Mucosa of stomach (tissue), 1 donor: ENCODE data around the gene ETV6.
"Not testable (repeated sequence)": the region's sequence is repeated elsewhere in the genome, so short reads cannot be mapped to it uniquely, and the experiment has no call there.

Experiments used
- H3K27me3 ChIP-seq: one replicate; pipeline ENCODE4 v1.7.0; 2013; ENCODE audit warnings: mild to moderate bottlenecking, low read length; ENCODE audit not compliant: control insufficient read depth, insufficient read depth
- H3K36me3 ChIP-seq: one replicate; pipeline ENCODE4 v1.7.0; 2013; ENCODE audit warnings: low read length; ENCODE audit not compliant: control insufficient read depth, insufficient read depth
- H3K4me1 ChIP-seq: one replicate; pipeline ENCODE4 v1.7.0; 2013; ENCODE audit warnings: mild to moderate bottlenecking, low read length; ENCODE audit not compliant: control insufficient read depth, insufficient read depth
- H3K4me3 ChIP-seq: one replicate; pipeline ENCODE4 v1.7.0; 2013; ENCODE audit warnings: low read length
- H3K9ac ChIP-seq: one replicate; pipeline ENCODE4 v1.7.0; 2013; ENCODE audit warnings: mild to moderate bottlenecking, low read length, moderate library complexity
- H3K9me3 ChIP-seq: one replicate; pipeline ENCODE4 v1.7.0; 2013; ENCODE audit warnings: mild to moderate bottlenecking, low read length, moderate library complexity; ENCODE audit not compliant: control insufficient read depth
- donor health status: Pancreatic carcinoma.

ETV6 gene

DNA sequence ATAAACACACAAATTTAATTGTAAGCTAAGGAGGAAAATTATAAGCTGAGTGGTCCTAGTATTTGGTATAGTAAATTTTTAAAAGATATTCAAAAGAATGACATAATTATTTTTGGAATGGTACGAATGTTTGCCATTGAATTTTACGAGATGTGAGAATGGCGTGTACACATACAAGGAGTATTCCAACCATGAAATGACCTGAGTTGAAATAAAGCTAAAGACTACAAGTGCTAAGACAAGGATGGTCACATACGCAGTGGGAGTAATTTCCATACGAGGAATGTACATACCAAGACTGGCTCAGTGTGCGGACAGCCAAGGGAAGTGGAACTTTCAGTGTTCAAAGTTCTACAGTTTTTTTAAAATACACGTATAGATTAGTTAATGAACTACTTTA is 21.1 kb upstream of the ETV6 start:
- Histone ChIP-seq H3K9me3 (no peaks in the 10 kb centered on the region), H3K27me3 (no peaks in the 10 kb centered on the region), H3K4me1 (no peaks in the 10 kb centered on the region), H3K9ac (no peak overlapping the region), H3K36me3 (no peaks in the 10 kb centered on the region), H3K4me3 (no peak overlapping the region)

DNA sequence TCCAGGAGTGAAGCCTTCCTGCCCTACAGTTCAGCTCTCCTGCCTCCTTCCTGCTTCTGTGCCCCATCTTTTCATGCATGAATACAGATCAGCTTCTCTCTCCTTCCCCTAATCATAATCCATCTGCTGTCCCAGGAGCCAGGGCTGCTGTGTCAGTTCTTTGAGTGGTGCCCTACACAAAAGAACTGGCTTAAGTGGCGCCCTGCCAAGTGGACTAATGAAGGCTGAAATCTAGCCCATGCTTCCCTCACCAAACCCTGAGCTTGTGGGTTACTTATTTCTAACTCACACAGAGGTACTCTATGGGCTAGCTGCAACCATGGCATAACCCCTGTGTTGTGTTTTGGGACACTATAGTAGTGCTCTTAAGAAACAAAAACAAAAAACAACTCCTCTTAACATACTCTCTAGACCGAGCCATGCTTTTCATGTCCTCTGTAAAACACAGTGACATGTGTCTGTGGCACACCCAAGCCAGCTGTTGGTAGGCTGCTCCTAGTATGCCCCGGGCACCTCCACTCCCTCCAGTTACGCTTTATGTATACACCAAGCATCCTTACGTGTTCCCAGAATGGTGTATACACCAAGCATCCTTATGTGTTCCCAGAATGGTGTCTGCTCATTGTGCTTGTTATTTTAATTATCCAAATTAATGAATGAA is 19.3 kb upstream of the ETV6 start:
- H3K9ac ChIP-seq, result no peak overlapping the region
- no peaks in the 10 kb centered on the region for H3K36me3 ChIP-seq
- no peak overlapping the region for H3K4me3 ChIP-seq
- H3K4me1 ChIP-seq, result no peaks in the 10 kb centered on the region
- no peaks in the 10 kb centered on the region for H3K9me3 ChIP-seq
- no peaks in the 10 kb centered on the region for H3K27me3 ChIP-seq

DNA sequence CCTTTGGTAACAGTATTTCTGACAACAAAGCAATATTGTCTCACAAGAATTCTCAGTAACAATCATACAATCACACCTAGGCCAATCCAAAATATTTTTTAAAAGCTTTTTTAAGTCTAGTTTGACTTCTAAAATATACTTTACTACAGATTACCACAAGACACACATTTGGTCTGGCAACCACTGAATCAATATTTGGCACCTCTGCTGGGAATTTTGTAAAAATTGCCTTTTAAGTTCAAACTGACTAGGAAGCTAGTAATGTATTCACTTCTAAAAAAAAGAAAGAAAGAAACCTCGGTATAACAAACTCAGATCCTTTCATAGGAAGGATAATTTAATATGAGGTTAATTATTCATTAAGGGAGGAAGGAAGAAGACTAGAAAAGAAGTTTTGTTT is 18.2 kb upstream of the ETV6 start:
- Histone ChIP-seq H3K4me1 (no peaks in the 10 kb centered on the region), H3K4me3 (no peak overlapping the region), H3K36me3 (no peaks in the 10 kb centered on the region), H3K27me3 (no peaks in the 10 kb centered on the region), H3K9ac (no peak overlapping the region), H3K9me3 (no peaks in the 10 kb centered on the region)

DNA sequence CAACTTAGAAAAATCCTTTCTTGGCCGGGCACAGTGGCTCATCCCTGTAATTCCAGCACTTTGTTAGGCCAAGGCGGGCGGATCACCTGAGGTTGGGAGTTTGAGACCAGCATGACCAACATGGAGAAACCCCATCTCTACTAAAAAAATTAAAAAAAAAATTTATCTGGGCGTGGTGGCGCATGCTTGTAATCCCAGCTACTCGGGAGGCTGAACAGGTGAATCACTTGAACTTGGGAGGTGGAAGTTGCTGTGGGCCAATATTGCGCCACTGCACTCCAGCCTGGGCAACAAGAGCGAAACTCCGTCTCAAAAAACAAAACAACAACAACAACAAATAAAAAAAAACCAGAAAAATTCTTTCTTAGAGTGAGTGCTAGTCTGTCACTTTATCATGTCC is 17.6 kb upstream of the ETV6 start:
- H3K4me1 ChIP-seq, H3K4me3 ChIP-seq, H3K27me3 ChIP-seq, H3K9me3 ChIP-seq, H3K9ac ChIP-seq, H3K36me3 ChIP-seq: not testable (repeated sequence)

DNA sequence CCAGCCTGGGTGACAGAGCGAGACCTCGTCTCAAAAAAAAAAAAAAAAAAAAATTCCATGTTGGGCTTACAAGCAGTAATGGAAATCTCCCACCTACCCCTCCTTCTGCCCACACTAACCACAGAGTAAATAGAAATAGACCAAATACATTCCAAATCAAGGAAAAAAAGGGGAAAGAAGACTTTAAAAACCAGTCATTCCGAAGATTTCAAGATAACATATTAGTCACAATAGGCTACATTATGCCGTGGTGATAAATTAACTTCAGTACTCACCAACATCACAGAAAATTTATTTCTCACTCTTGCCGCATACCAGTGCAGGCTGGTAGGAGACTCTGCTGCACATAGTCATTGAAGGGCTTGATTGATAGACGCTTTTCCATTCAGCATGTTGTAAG is 15.5 kb upstream of the ETV6 start:
- H3K9me3 ChIP-seq, result no peaks in the 10 kb centered on the region
- no peaks in the 10 kb centered on the region for H3K27me3 ChIP-seq
- H3K9ac ChIP-seq, result no peak overlapping the region
- H3K36me3 ChIP-seq, result no peaks in the 10 kb centered on the region
- H3K4me1 ChIP-seq, result no peaks in the 10 kb centered on the region
- H3K4me3 ChIP-seq, result no peak overlapping the region

DNA sequence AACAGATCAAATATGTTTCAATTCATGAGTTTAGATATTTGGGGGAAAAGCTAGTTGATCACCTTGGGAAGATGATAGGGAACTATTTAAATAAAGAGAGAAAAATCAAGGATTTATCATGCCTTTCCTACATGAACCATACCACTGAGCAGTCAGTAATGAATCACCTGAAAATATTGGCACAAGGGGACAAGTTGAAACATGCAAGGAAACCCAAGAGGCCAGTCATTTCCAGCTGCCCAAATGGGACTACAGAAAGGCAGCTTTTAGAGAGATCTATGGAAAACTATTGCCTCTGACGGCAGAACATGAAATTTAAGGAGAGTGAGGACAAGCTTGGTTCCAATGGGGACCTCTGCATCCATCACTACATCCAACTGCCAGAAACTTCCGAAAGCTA is 14.1 kb upstream of the ETV6 start:
- Histone ChIP-seq H3K9ac (no peak overlapping the region), H3K4me3 (no peak overlapping the region), H3K27me3 (no peaks in the 10 kb centered on the region), H3K36me3 (no peaks in the 10 kb centered on the region), H3K4me1 (no peaks in the 10 kb centered on the region), H3K9me3 (no peaks in the 10 kb centered on the region)

DNA sequence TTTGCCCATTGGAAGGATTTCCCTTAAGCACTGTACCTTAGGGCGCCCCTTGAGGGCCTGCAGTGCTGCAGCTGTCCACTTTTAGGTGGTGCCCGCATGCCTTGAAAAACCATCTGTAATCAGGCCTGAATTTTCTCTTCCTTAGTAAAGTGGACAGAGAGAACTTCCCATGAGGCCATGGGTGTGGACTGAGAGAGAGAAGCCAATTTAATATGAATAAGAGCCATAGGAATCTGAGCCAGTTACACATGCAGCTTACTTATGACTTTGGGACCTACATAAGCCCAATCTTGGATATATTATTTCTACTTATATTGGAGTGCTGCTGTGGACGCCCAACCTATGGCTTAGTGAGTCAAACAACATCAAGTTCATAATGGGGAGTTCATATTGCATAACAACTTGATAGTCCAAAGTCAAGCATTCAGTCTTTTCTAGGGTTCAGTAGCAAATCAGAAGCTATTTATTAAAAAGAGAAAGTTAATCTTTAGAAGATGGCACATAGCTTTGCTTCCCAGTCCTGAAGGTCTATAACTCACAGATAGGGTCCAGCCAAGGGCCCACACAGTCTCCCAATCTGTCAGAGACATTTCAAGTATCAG is 11.1 kb upstream of the ETV6 start:
- H3K4me3 ChIP-seq, result no peak overlapping the region
- no peaks in the 10 kb centered on the region for H3K36me3 ChIP-seq
- no peaks in the 10 kb centered on the region for H3K4me1 ChIP-seq
- H3K9ac ChIP-seq, result no peak overlapping the region
- no peaks in the 10 kb centered on the region for H3K27me3 ChIP-seq
- H3K9me3 ChIP-seq, result no peaks in the 10 kb centered on the region

DNA sequence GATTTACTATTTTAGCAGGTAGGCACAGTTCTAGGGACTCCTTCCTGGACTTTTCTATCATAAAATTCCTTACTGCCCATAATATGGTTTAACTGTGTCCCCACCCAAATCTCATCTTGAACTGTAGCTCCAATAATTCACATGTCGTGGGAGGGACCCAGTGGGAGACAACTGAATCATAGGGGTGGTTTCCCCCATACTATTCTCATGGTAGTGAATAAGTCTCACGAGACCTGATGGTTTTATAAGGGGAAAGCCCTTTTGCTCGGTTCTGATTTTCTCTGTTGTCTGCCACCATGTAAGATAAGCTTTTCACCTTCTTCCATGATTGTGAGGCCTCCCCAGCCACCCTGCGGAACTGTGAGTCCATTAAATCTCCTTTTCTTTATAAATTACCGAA is 10.0 kb upstream of the ETV6 start:
- Histone ChIP-seq H3K9me3 (no peaks in the 10 kb centered on the region), H3K4me3 (no peak overlapping the region), H3K4me1 (no peaks in the 10 kb centered on the region), H3K9ac (no peak overlapping the region), H3K36me3 (no peaks in the 10 kb centered on the region), H3K27me3 (no peaks in the 10 kb centered on the region)

DNA sequence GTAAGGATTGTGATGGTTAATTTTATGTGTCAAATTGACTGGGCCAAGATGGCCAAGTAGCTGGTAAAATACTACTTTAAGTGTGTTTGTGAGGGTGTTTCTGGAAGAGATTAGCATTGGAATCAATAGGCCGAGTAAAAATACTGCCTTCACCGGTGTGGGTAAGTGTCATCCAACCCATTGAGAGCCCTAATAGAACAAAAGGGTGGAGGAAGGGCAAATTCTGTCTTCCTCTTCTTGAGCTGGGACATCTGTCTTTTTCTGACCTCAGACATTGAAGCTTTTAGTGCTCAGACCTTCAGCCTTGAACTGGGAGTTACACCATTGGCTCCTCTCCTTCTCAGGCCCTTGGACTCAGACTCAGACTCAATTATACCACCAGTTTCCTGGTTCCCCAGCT is 8.0 kb upstream of the ETV6 start:
- Histone ChIP-seq H3K36me3 (no peaks in the 10 kb centered on the region), H3K27me3 (no peaks in the 10 kb centered on the region), H3K9ac (no peak overlapping the region), H3K9me3 (no peaks in the 10 kb centered on the region), H3K4me1 (no peaks in the 10 kb centered on the region), H3K4me3 (no peak overlapping the region)

DNA sequence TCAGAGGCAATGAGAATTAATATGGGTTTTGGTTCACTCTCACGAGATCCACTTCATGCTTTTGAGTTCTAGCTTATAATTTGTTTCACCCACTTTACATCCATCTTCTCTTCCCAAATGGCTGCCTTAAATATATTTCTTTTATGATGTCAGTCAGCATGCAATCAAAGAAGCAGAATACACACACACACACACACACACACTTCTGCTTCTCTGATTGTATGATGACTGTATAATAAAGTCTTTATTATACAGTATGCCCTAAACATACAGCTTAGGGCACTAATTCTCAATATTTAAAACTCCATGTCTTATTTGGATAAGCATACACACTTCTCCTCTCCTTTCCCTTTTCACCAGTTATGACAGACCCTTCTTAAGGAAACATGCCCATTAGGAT is 6.7 kb upstream of the ETV6 start:
- Histone ChIP-seq H3K36me3 (no peaks in the 10 kb centered on the region), H3K4me3 (no peak overlapping the region), H3K9ac (no peak overlapping the region), H3K4me1 (no peaks in the 10 kb centered on the region), H3K9me3 (no peaks in the 10 kb centered on the region), H3K27me3 (no peaks in the 10 kb centered on the region)

DNA sequence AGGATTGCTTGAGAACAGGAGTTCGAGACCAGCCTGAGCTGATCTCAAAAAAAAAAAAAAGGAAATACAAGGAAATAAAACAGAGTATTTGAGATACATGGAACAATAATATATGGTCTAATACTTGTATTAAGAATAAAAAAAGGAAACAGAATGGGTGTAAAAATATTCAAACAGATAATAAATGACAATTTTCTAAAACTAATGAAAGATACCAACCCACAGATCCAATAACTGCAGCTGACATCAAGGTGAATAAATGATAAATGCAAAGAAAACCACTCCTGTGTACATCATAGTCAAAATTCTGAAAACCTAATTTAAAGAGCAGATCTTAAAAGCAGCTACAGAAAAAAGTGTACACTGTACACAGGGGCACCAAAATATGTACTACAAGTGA is 4.1 kb upstream of the ETV6 start:
- no peaks in the 10 kb centered on the region for H3K27me3 ChIP-seq

DNA sequence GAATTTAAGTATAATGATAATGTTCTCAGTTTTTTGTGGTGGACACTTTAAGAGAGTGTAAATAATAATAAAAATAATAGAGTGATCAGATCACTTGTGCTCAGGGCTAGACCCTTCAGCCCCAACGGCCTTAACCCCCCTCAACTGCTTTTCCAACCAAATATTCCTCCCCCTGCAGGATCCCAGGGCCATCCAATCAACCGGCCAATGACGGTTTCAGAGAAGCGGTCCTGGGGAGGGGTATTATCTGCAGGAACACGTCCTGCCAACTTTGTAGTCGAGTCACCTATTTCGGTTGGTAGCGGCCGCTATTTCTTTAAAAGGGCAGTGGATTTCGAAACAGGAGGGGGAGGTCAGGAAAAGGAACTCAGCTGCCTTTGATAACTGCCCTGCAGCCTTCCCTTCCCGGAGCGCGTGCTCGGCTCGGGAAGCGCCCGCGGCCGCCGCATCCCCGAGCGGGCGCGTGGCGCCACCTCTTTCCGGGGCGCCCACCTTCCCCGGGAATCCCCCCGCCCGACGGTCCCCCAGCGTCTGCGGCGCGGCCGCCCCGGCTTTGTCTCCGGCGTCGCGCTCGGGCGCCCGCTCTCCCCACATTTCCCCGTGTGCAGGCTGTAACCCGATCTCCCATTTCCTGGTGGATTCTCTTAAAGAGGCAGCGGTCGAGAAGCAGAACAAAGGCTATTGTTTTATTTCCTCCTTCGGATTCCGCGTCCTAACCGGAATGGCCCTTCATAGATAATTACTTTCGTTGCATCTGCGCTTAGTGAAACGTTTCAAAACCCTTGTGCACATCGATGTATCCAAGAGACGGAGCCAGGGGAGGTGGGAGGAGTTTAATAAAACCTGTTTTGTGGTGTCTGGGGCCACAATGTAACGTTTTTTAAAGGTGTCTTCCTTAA is 711 bp upstream of the ETV6 start:
- Histone ChIP-seq H3K4me3 (peak overlapping the region; percentile 76), H3K9ac (peak overlapping the region; percentile 88), H3K27me3 (no peaks in the 10 kb centered on the region), H3K4me1 (peaks cover 10% of the 10 kb centered on the region), H3K36me3 (no peaks in the 10 kb centered on the region), H3K9me3 (no peaks in the 10 kb centered on the region)

More for the DNA sequence above, 4.1 kb upstream of the ETV6 start:
- H3K9me3 ChIP-seq, result no peaks in the 10 kb centered on the region
- H3K9ac ChIP-seq, result no peak overlapping the region
- H3K4me3 ChIP-seq, result no peak overlapping the region
- no peaks in the 10 kb centered on the region for H3K36me3 ChIP-seq
- H3K4me1 ChIP-seq, result no peaks in the 10 kb centered on the region
